OCI-LY1 (cell line): ENCODE measurements around the gene ADAMTSL1.

Experiments used
- CTCF ChIP-seq: fragments of 200-600 bp; sonication (generic), shearing (Covaris generic); IDR thresholded peaks from 2 replicates; pipeline ENCODE4 v1.5.1; 2017; ENCODE audit warnings: mild to moderate bottlenecking, antibody characterized with exemption, low read length, moderate library complexity, mixed read lengths
- EZH2 ChIP-seq: fragments of 200-600 bp; sonication (generic), shearing (Covaris generic); IDR thresholded peaks from 2 replicates; pipeline ENCODE4 v1.8.0; 2017; ENCODE audit warnings: borderline replicate concordance, mixed run types, mild to moderate bottlenecking, antibody characterized with exemption, low read length, moderate library complexity, mixed read lengths

- TF ChIP-seq CTCF (no peak), EZH2 (no peak)
These were observed 26.4 kb upstream of the ADAMTSL1 start for GRCh38 chr9:18447541-18447940.
